K562 (cell line): ENCODE measurements around the gene SMARCA4. TPM values are rescaled to one million over a fixed set of nuclear protein-coding genes. Genes with fewer than 3 reads are reported as not detected.

Experiments
- ATAC-seq: fragments of 200-7000 bp; cut with Tn5 transposase; 3 replicates; pipeline ENCODE4 v1.9.1; 2020; ENCODE audit warnings: moderate library complexity
- BruUV-seq: library from RNA; stranded (reverse); fragments of 400-500 nt; replicated peaks from 2 replicates; lab custom pipeline; 2021; lab: Mats Ljungman, UMichigan
- CTCF ChIA-PET: fragments of 300-600 bp; formaldehyde crosslinking; extraction: SDS; loops from one replicate; lab custom pipeline; 2021; ENCODE audit warnings: low intra/inter-chr PET ratio; lab: Yijun Ruan, JAX
- POLR2A ChIA-PET: fragments of 300-600, 350-650 bp; sonication (Branson Sonifier 250); formaldehyde crosslinking; extraction: SDS; loops from one replicate; lab custom pipeline; 2021; ENCODE audit warnings: antibody characterized with exemption, inconsistent platforms; lab: Yijun Ruan, JAX
- DNase-seq, 4 experiments: peaks; one replicate each; pipeline versions ENCODE4 v3.0.0 to v3.0.0-alpha.2; 2011 to 2018; ENCODE audit warnings: low spot score in 3 of 4, mixed read lengths in 3 of 4; ENCODE audit errors: extremely low read depth in 1 of 4
- FAIRE-seq: peaks from 2 replicates; lab custom pipeline; 2011; peaks lifted over from hg19 to GRCh38; lab: Jason Lieb, UNC
- H2AFZ ChIP-seq: 2 replicates; pipeline ENCODE4 v1.6.0; 2011; ENCODE audit warnings: low read depth, low read length, control low read depth, inconsistent platforms
- H3K27ac ChIP-seq: fragments of 200-600 bp; 3 replicates; pipeline ENCODE4 v1.8.0; 2011; ENCODE audit warnings: low read depth, mild to moderate bottlenecking, control low read depth, inconsistent platforms, low read length, moderate library complexity, mixed read lengths; ENCODE audit errors: extremely low read depth
- H3K27me3 ChIP-seq, 2 experiments: fragments of 300-600 bp in 1 of 2; 2 replicates in 1 of 2; 3 replicates in 1 of 2; pipeline versions ENCODE4 v1.6.0 to v1.8.0; 2011; ENCODE audit warnings: inconsistent platforms in 2 of 2, low read length in 2 of 2, mild to moderate bottlenecking in 1 of 2, mixed read lengths in 1 of 2, moderate library complexity in 1 of 2; ENCODE audit not compliant: control insufficient read depth in 2 of 2, insufficient read depth in 2 of 2
- H3K36me3 ChIP-seq: fragments of 300-600 bp; 3 replicates; pipeline ENCODE4 v1.8.0; 2011; ENCODE audit warnings: mild to moderate bottlenecking, low read length, inconsistent platforms; ENCODE audit not compliant: control insufficient read depth, insufficient read depth
- H3K4me1 ChIP-seq, 2 experiments: fragments of 200-600 bp in 1 of 2; replicated peaks in 1 of 2; 2 replicates in 1 of 2; 3 replicates in 1 of 2; pipeline versions ENCODE4 v1.5.1 to v1.8.0; 2011; ENCODE audit warnings: inconsistent platforms in 2 of 2, low read length in 2 of 2, mild to moderate bottlenecking in 1 of 2, mixed read lengths in 1 of 2, moderate library complexity in 1 of 2; ENCODE audit not compliant: control insufficient read depth in 2 of 2, insufficient read depth in 2 of 2
- H3K4me2 ChIP-seq: 2 replicates; pipeline ENCODE4 v1.6.1; 2011; ENCODE audit warnings: low read length, control low read depth, inconsistent platforms, mixed read lengths; ENCODE audit not compliant: insufficient read depth
- H3K4me3 ChIP-seq: fragments of 200-600 bp; sonication (generic), shearing (Covaris generic); 2 replicates; pipeline ENCODE4 v1.5.1; 2016; ENCODE audit warnings: control low read depth, inconsistent platforms
- H3K79me2 ChIP-seq: fragments of 200-600 bp; 3 replicates; pipeline ENCODE4 v1.8.0; 2011; ENCODE audit warnings: low read length, inconsistent platforms; ENCODE audit not compliant: control insufficient read depth, insufficient read depth
- H3K9ac ChIP-seq, 2 experiments: 2 replicates each; pipeline versions ENCODE4 v1.6.0 to v1.6.1; 2011; ENCODE audit warnings: low read depth in 2 of 2, low read length in 2 of 2, control low read depth in 1 of 2, inconsistent platforms in 1 of 2, mild to moderate bottlenecking in 1 of 2, mixed read lengths in 1 of 2; ENCODE audit not compliant: insufficient read depth in 1 of 2
- H3K9me1 ChIP-seq: one replicate; pipeline ENCODE4 v1.6.0; 2011; ENCODE audit warnings: inconsistent platforms, mild to moderate bottlenecking, low read length, moderate library complexity; ENCODE audit not compliant: control insufficient read depth, insufficient read depth
- H3K9me3 ChIP-seq: replicated peaks from 2 replicates; pipeline ENCODE4 v1.5.1; 2011; ENCODE audit warnings: low read depth, low read length, inconsistent platforms; ENCODE audit not compliant: control insufficient read depth, insufficient read depth
- H4K20me1 ChIP-seq: replicated peaks from 2 replicates; pipeline ENCODE4 v1.6.1; 2011; ENCODE audit warnings: low read length, inconsistent platforms, mixed read lengths; ENCODE audit not compliant: control insufficient read depth, insufficient read depth
- ARID2 ChIP-seq: fragments of 450-650 bp; IDR thresholded peaks from 2 replicates; pipeline ENCODE4 v1.6.1; 2017; ENCODE audit warnings: antibody characterized with exemption, mild to moderate bottlenecking
- ELF1 ChIP-seq: fragments of 200-800 bp; sonication (Bioruptor generic); IDR thresholded peaks from 2 replicates; pipeline ENCODE4 v1.6.1; 2016; ENCODE audit warnings: missing genetic modification characterization, missing compliant biosample characterization
- FOXA3 ChIP-seq, 2 experiments: fragments of 450-650 bp in 1 of 2; sonication (generic) in 1 of 2; formaldehyde crosslinking; IDR thresholded peaks in 1 of 2; conservative IDR thresholded peaks in 1 of 2; 2 replicates each; pipeline versions ENCODE4 v1.4.0 to v1.8.0; 2020 to 2022; ENCODE audit warnings: mild to moderate bottlenecking in 2 of 2, missing genetic modification reagents in 1 of 2
- FOXK1 ChIP-seq: sonication (generic); formaldehyde crosslinking; IDR thresholded peaks from 2 replicates; pipeline ENCODE4 v1.8.0; 2022; ENCODE audit warnings: missing genetic modification reagents, mild to moderate bottlenecking, borderline replicate concordance
- JUND ChIP-seq, 2 experiments: IDR thresholded peaks; 2 replicates in 1 of 2; 3 replicates in 1 of 2; pipeline ENCODE4 v1.6.1; 2011; ENCODE audit warnings: borderline replicate concordance in 2 of 2, low read depth in 2 of 2, low read length in 2 of 2, improper control_type of control experiment in 1 of 2, missing biosample characterization in 1 of 2, missing genetic modification characterization in 1 of 2, missing genetic modification reagents in 1 of 2
- MYC ChIP-seq, 2 experiments: fragments of 250-450 bp in 1 of 2; sonication (Bioruptor Pico) in 1 of 2; IDR thresholded peaks; 2 replicates each; pipeline versions ENCODE4 v1.5.1 to v1.6.1; 2012 to 2021; ENCODE audit warnings: low read depth in 2 of 2, borderline replicate concordance in 1 of 2, improper control_type of control experiment in 1 of 2, low read length in 1 of 2, mild to moderate bottlenecking in 1 of 2, moderate library complexity in 1 of 2
- TEAD4 ChIP-seq, 2 experiments: sonication (generic) in 1 of 2; formaldehyde crosslinking in 1 of 2; IDR thresholded peaks; 2 replicates each; pipeline versions ENCODE4 v1.6.1 to v1.8.0; 2012 to 2022; ENCODE audit warnings: borderline replicate concordance in 1 of 2, inconsistent platforms in 1 of 2, low read length in 1 of 2, mild to moderate bottlenecking in 1 of 2, missing genetic modification reagents in 1 of 2
- XRCC3 ChIP-seq: fragments of 450-650 bp; IDR thresholded peaks from 2 replicates; pipeline ENCODE4 v1.6.1; 2017; ENCODE audit warnings: mild to moderate bottlenecking, moderate library complexity
- ZNF143 ChIP-seq: sonication (generic); formaldehyde crosslinking; IDR thresholded peaks from 2 replicates; pipeline ENCODE4 v1.9.0; 2022; ENCODE audit warnings: mild to moderate bottlenecking, missing genetic modification reagents
- ZSCAN29 ChIP-seq: fragments of 450-650 bp; IDR thresholded peaks from 2 replicates; pipeline ENCODE4 v1.6.1; 2017
- WGBS: fragments of 100-300 bp; shearing (Covaris generic); methylation state at CpG from one replicate; pipeline ENCODE4 v1.1.6; 2016; ENCODE audit warnings: low coverage, mixed read lengths; ENCODE audit not compliant: insufficient coverage; ENCODE audit errors: missing lambda C conversion rate; 5-methylcytosine and 5-hydroxymethylcytosine counted together
- in situ Hi-C: fragments of 300-500 bp; cut with MboI; formaldehyde crosslinking; loops from 4 replicates; pipeline ENCODE4 v1.15.0; 2018; ENCODE audit warnings: inconsistent platforms, mixed read lengths
- intact Hi-C: fragments of 100-400 bp; cut with micrococcal nuclease; formaldehyde crosslinking; loops from 2 replicates; pipeline ENCODE4 v1.14.2; 2022
- polyA plus RNA-seq, 8 experiments: library from polyadenylated mRNA; depleted of rRNA in 4 of 8; stranded (reverse) in 5 of 8; unstranded in 3 of 8; fragments of >200 nt; fragmentation: Nextera tagmentation in 2 of 8; fragmentation: Illumina TruSeq in 1 of 8; extraction: Ambion mirVana in 2 of 8; extraction: Trizol in 1 of 8; gene quantifications; 2 replicates each; pipeline versions ENCODE4 v1.2.1 to v1.2.3, GENCODE V29; 2011 to 2014; ENCODE audit warnings: inconsistent platforms in 1 of 8, missing spikeins in 1 of 8
- total RNA-seq, 7 experiments: library from RNA; depleted of rRNA in 6 of 7; stranded (reverse); fragments of >200 nt in 6 of 7; fragmentation: Illumina TruSeq in 2 of 7; extraction: Trizol in 2 of 7; gene quantifications; 2 replicates each; pipeline versions ENCODE4 v1.2.1 to v1.2.3, GENCODE V29; 2011 to 2021; ENCODE audit warnings: low replicate concordance in 1 of 7
- TF ChIP-seq, protein P1 (sequence below): fragments of 450-650 bp; IDR thresholded peaks from 2 replicates; pipeline ENCODE4 v1.6.1; 2016
- TF ChIP-seq, protein P2 (sequence below): fragments of 250-450 bp; sonication (Bioruptor Pico); IDR thresholded peaks from 2 replicates; pipeline ENCODE4 v1.5.0; 2021; ENCODE audit warnings: mild to moderate bottlenecking, moderate library complexity
- TF ChIP-seq, protein P3 (sequence below): sonication (generic); formaldehyde crosslinking; IDR thresholded peaks from 2 replicates; pipeline ENCODE4 v1.9.0; 2022; ENCODE audit warnings: mild to moderate bottlenecking, missing genetic modification reagents

Gene SMARCA4
- total and polyA plus RNA-seq, 9 of the 15 experiments (the other 6 are each of a cell fraction or from before 2014, with no cell fraction given), result 19.3 to 207 (median 52.1) TPM

DNA sequence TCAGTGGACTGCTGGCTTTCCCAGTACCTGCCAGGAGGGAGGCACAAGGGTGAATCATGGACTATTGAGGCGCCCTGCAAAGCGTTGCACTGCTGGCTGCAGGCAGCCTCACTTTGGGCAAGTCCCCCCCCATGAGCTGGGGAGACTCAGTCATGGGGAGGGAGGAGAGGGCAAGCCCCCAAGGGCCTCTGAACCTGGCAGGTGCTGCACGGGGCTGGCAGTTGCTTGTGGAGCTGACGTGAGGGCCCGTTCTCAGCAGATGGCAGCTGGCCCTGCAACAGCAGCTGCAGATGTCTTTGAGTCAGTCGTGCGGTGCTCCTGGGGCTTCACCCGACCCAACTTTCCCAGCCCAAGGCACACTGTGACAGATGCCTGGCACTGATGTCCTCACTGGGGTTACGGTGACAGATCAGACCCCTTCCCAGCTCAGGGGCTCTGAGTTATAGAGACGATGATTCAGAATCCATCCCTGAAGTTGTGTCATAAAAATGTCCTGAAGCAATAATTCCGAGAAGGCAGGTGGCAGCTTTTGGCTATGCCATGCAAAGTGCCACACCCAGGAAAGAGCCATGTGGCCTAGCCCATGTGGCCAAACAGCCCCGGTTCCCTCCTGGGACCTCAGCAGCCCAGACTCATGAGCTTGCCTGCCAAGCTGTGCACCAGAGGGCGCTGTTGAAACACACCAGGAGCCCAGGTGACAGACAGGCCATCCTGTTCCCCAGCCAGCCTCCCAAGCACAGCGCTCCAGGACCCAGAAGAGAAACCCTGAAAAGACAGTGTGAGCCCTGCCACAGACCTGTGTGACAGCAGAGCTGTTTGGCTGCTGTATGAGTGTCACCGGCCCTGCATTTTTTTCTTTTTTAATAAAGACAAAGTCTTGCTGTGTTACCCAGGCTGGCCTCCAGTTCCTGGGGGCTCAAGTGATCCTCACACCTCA, 74.9 kb downstream of the SMARCA4 start:
- no TSS peak for BruUV-seq
- 59% methylated on average over 15 of the region's 15 CpGs for WGBS
- ATAC-seq (peak; percentile 99), FAIRE-seq (peak; percentile 97), DNase-seq (peak; percentile 77 to 92 (median 86))
- H3K9me3 ChIP-seq, result no peaks in the 10 kb centered on the region
- H3K4me1 ChIP-seq, result peaks cover 0 to 13% of the 10 kb centered on the region in 2 experiments; a peak in 1 of 5 replicates
- no peak overlapping the region for H3K27ac ChIP-seq
- POLR2A ChIA-PET, result interaction anchor here (0.7 to 2.1 kb wide), 12 partner anchors 8 to 157 kb away, joined by 3 to 7 read pairs (median 3); no protein-coding TSS in a partner anchor
- no peaks in the 10 kb centered on the region for H4K20me1 ChIP-seq
- H3K4me3 ChIP-seq, result no peak overlapping the region
- CTCF ChIA-PET, result interaction anchor here (0.7 to 1.3 kb wide), 5 partner anchors 57 to 168 kb away, joined by 3 to 6 read pairs (median 3); no protein-coding TSS in a partner anchor
- no peak overlapping the region for H3K4me2 ChIP-seq
- intact Hi-C loops (loop anchor here (1.0 to 5.0 kb wide), 4 partner anchors 57 to 168 kb away; no protein-coding TSS in a partner anchor), in situ Hi-C loops (loop anchor here (5.0 kb wide), 1 partner anchor 167 kb away; no protein-coding TSS in a partner anchor)
- H2AFZ ChIP-seq, result no peak overlapping the region
- peak overlapping the region in 1 of 2 experiments; percentile 3; a peak in 1 of 4 replicates for H3K9ac ChIP-seq
- H3K27me3 ChIP-seq, result no peaks in the 10 kb centered on the region
- peaks cover 87% of the 10 kb centered on the region for H3K36me3 ChIP-seq
- no peaks in the 10 kb centered on the region for H3K9me1 ChIP-seq
- H3K79me2 ChIP-seq, result peaks cover 16% of the 10 kb centered on the region; the same call in 2 of the 3 replicates
- TF ChIP-seq ARID2 (peak; percentile 35; the same call in 1 of the 2 replicates), JUND (IDR thresholded peaks at IDR 0.05; ENCODE audit: borderline replicate concordance, low read depth, low read length) (peak; percentile 37; the same call in 1 of the 2 replicates), JUND (tag; IDR thresholded peaks at IDR 0.05; ENCODE audit: borderline replicate concordance, low read depth, low read length) (no peak; the same call in 2 of the 3 replicates), ZNF143 (CRISPR knock-in tag) (0 out of 2 replicates have a peak, but pooled peaks have one; percentile 19), XRCC3 (no peak), ZSCAN29 (no peak), ELF1 (tag) (0 out of 2 replicates have a peak, but pooled peaks have one; percentile 11), FOXA3 (CRISPR knock-in tag; conservative IDR thresholded peaks at IDR 0.05 in 1 of 2, IDR thresholded peaks at IDR 0.05 in 1 of 2) (peak in 1 of 2 experiments; percentile 54; a peak in 1 of 4 replicates), TEAD4 (IDR thresholded peaks at IDR 0.05; ENCODE audit: low read length) (peak; percentile 10; the same call in 1 of the 2 replicates), TEAD4 (CRISPR knock-in tag; IDR thresholded peaks at IDR 0.05; ENCODE audit: borderline replicate concordance) (no peak), MYC (IDR thresholded peaks at IDR 0.05; ENCODE audit: low read depth, low read length) (peak; percentile 80), MYC (CRISPR knock-in tag; IDR thresholded peaks at IDR 0.05; ENCODE audit: borderline replicate concordance, low read depth) (no peak), FOXK1 (no peak)
- TF ChIP-seq, protein P1, sequence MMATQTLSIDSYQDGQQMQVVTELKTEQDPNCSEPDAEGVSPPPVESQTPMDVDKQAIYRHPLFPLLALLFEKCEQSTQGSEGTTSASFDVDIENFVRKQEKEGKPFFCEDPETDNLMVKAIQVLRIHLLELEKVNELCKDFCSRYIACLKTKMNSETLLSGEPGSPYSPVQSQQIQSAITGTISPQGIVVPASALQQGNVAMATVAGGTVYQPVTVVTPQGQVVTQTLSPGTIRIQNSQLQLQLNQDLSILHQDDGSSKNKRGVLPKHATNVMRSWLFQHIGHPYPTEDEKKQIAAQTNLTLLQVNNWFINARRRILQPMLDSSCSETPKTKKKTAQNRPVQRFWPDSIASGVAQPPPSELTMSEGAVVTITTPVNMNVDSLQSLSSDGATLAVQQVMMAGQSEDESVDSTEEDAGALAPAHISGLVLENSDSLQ, result peak; percentile 91
- TF ChIP-seq, protein P2, sequence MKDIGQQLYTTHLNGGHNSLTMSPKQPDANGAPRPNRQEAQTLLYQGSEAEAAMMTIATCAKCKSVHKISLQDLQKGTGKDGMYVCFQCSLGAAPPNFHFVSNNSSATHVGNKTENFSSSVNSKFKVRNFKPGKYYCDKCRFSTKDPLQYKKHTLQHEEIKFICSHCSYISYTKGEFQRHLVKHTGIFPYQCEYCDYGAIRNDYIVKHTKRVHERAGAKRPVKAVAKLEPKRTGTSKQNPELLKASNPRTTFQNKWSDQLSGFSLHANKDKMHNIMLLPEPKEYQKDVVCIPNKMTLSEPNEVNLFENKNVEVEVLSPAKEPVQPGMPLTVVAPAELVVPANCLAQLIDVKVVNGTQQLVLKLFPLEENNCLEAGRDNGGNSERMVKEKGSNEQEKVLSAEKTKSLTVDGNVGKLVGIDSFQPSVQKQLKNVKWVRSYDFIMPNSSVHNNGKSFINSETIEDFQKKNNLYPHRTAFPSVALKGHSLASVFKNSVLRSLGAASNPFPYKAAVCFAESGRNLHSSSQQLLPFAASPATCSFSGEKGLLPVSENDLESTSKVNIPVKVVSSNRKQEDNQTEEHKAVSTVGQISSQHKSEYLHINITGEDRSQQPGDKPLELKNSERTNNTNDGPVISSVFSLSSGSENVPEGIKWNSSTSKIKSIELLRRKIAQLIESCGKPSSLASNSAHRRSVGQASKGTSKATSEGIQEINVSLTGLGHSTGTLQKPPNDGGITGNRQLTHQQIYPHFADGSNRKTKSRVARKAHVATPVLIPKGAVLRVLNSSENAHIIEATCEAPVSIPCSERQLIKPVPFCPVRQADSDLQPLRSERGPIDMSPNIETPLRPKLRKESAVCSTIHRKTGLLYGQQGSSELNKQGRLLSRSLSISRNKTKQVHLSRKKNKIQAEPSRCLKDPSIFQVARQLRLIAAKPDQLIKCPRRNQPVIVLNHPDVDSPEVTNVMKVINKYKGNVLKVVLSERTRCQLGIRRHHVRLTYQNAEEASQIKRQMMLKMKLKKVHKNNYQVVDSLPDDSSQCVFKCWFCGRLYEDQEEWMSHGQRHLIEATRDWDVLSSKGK (CRISPR knock-in tag), result no peak
- TF ChIP-seq, protein P3, sequence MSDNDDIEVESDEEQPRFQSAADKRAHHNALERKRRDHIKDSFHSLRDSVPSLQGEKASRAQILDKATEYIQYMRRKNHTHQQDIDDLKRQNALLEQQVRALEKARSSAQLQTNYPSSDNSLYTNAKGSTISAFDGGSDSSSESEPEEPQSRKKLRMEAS (CRISPR knock-in tag), result peak; percentile 72
